ENCODE results near the gene P2RY8. TPM values are rescaled to one million over a fixed set of nuclear protein-coding genes. Genes with fewer than 3 reads are reported as not detected.

Gene P2RY8, protein sequence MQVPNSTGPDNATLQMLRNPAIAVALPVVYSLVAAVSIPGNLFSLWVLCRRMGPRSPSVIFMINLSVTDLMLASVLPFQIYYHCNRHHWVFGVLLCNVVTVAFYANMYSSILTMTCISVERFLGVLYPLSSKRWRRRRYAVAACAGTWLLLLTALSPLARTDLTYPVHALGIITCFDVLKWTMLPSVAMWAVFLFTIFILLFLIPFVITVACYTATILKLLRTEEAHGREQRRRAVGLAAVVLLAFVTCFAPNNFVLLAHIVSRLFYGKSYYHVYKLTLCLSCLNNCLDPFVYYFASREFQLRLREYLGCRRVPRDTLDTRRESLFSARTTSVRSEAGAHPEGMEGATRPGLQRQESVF
- total RNA-seq (2013; cell fraction: nucleolus; rRNA removed) = 85.1 and 89.7 TPM in 2 replicates
- total RNA-seq (2014; rRNA removed) = 34.0 and 44.7 TPM in 2 replicates
- 28.8 and 29.7 TPM in 2 replicates for total RNA-seq (2014; rRNA removed; fragmentation: Illumina TruSeq; extraction: Trizol)
- 61.3 and 61.8 TPM in 2 replicates for total RNA-seq (2021)
- 30.9 TPM for polyA plus RNA-seq (2011; ENCODE audit: low read depth)
- polyA plus RNA-seq (2011; rRNA removed) = 20.4 and 31.1 TPM in 2 replicates
- polyA plus RNA-seq (2011; cell fraction: cytosol; rRNA removed) = 41.3 and 52.8 TPM in 2 replicates
- 29.2 and 35.1 TPM in 2 replicates for polyA plus RNA-seq (2011; cell fraction: nucleus; rRNA removed)
- polyA plus RNA-seq (2012) = 41.7 and 45.3 TPM in 2 replicates
- polyA plus RNA-seq (2014; fragmentation: Illumina TruSeq; extraction: Trizol) = 27.5 and 30.5 TPM in 2 replicates
- polyA plus RNA-seq (2014; fragmentation: Nextera tagmentation; extraction: Ambion mirVana) = 1 to 10 TPM; 2.0 to 4.0 TPM
- polyA plus RNA-seq (2014; rRNA removed) = 41.8 and 49.0 TPM in 2 replicates
- polyA plus RNA-seq (2016; fragmentation: Nextera tagmentation; extraction: Ambion mirVana) = 10 to 100 TPM; 62.7 to 64.4 TPM
- 37.7 and 60.0 TPM in 2 replicates for polyA minus RNA-seq (2011; rRNA and poly(A)+ RNA removed)
- 26.7 and 36.8 TPM in 2 replicates for polyA minus RNA-seq (2011; cell fraction: cytosol; rRNA and poly(A)+ RNA removed)
- polyA minus RNA-seq (2011; cell fraction: nucleus; rRNA and poly(A)+ RNA removed) = 20.7 and 34.7 TPM in 2 replicates
- percentile 92 among the genes with signal in this experiment for Bru-seq, nascent RNA
- percentile 92 among the genes with signal in this experiment for BruChase-seq, experiment 1, labeled RNA remaining after a 6-hour chase
- percentile 89 among the genes with signal in this experiment for BruChase-seq, experiment 2, labeled RNA remaining after a 2-hour chase
- long read RNA-seq, experiment 1, full-length matches to known transcripts = 10 of 18 reads
- long read RNA-seq, experiment 1, partial matches to known transcripts = 0 of 18 reads
- long read RNA-seq, experiment 1, other reads (novel, unspliced or antisense) = 8 of 18 reads
- long read RNA-seq, experiment 2, full-length matches to known transcripts = 1 of 32 reads
- long read RNA-seq, experiment 2, partial matches to known transcripts = 0 of 32 reads
- long read RNA-seq, experiment 2, other reads (novel, unspliced or antisense) = 31 of 32 reads

DNA sequence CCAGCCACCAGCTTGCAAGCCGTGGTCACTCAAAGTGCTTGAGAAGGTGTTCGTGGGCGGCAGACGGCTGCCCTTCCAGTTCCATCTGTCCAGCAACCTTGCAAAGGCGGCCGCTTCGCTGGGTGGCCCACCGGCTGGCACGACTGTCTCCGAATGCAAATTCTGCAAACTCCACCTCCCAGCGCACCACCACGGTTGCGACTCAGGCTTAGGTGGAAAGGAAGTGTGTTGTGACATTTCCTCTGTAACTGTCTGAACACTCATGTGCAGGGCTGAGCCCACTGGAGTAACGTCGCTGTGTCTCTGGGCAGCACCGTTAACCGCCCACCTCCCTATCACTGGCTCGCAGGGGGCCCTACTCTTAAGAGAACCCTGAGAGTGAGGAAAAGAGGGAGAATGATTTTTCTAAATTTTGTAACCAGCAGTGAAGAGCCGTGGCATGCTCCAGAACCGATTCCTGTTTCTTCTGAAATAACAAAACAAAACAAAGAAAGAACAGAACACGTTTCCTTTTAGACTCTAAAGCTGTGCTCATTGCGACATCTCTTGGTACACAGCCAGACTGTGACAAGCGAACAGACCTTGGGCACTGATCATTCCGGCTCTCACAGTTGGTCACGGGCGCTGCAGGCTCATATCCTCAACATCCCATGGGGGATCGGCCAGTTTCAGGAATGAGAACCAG is at the start of gene P2RY8:
P2RY8 (minus strand) TSS at position 155 of the 685 bp plus-strand sequence. CDS start 70,627 bp downstream, outside the sequence.
- RAD21 ChIA-PET (ENCODE audit: unreplicated experiment) = no interaction called here
- TF ChIP-seq, protein P1, sequence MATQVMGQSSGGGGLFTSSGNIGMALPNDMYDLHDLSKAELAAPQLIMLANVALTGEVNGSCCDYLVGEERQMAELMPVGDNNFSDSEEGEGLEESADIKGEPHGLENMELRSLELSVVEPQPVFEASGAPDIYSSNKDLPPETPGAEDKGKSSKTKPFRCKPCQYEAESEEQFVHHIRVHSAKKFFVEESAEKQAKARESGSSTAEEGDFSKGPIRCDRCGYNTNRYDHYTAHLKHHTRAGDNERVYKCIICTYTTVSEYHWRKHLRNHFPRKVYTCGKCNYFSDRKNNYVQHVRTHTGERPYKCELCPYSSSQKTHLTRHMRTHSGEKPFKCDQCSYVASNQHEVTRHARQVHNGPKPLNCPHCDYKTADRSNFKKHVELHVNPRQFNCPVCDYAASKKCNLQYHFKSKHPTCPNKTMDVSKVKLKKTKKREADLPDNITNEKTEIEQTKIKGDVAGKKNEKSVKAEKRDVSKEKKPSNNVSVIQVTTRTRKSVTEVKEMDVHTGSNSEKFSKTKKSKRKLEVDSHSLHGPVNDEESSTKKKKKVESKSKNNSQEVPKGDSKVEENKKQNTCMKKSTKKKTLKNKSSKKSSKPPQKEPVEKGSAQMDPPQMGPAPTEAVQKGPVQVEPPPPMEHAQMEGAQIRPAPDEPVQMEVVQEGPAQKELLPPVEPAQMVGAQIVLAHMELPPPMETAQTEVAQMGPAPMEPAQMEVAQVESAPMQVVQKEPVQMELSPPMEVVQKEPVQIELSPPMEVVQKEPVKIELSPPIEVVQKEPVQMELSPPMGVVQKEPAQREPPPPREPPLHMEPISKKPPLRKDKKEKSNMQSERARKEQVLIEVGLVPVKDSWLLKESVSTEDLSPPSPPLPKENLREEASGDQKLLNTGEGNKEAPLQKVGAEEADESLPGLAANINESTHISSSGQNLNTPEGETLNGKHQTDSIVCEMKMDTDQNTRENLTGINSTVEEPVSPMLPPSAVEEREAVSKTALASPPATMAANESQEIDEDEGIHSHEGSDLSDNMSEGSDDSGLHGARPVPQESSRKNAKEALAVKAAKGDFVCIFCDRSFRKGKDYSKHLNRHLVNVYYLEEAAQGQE (IDR thresholded peaks at IDR 0.05; ENCODE audit: low read depth, low read length) = no peak
- TF ChIP-seq CREB1 (IDR thresholded peaks at IDR 0.05; ENCODE audit: low read depth) (no peak), MXI1 (IDR thresholded peaks at IDR 0.05; ENCODE audit: low read depth, low read length) (peak; percentile 76; the same call in 1 of the 2 replicates), HDGF (IDR thresholded peaks at IDR 0.05) (no peak), POLR2A (IDR thresholded peaks at IDR 0.05; ENCODE audit: low read depth, low read length) (peak; percentile 90), EZH2 (IDR thresholded peaks at IDR 0.05; ENCODE audit: borderline replicate concordance, control insufficient read depth, low read depth, low read length) (no peak), SIX5 (IDR thresholded peaks at IDR 0.05; ENCODE audit: low read depth, low read length, severe bottlenecking) (no peak), ZSCAN29 (IDR thresholded peaks at IDR 0.05) (no peak), ZBED1 (IDR thresholded peaks at IDR 0.05; ENCODE audit: borderline replicate concordance) (peak; percentile 68; the same call in 1 of the 2 replicates), POU2F2 (IDR thresholded peaks at IDR 0.05; ENCODE audit: borderline replicate concordance, low read depth, low read length) (peak; percentile 85; the same call in 2 of the 3 replicates), ZNF24 (IDR thresholded peaks at IDR 0.05) (peak; percentile 34; the same call in 1 of the 2 replicates), STAT3 (IDR thresholded peaks at IDR 0.05; ENCODE audit: low read depth, low read length) (no peak), MTA3 (IDR thresholded peaks at IDR 0.05; ENCODE audit: borderline replicate concordance, low read length) (no peak), TCF3 (IDR thresholded peaks at IDR 0.05; ENCODE audit: borderline replicate concordance, insufficient read depth, low read depth, low read length) (no peak), RAD21 (IDR thresholded peaks at IDR 0.05; ENCODE audit: insufficient read depth, low read depth, low read length) (peak; percentile 79), PAX5 (IDR thresholded peaks at IDR 0.05; ENCODE audit: borderline replicate concordance, low read depth, low read length) (peak; percentile 3; the same call in 1 of the 2 replicates), SMC3 (IDR thresholded peaks at IDR 0.05; ENCODE audit: borderline replicate concordance, low read length) (no peak; the same call in 1 of the 2 replicates)

More for the DNA sequence above, at the start of gene P2RY8:
- ChIA-PET CTCF (no interaction called here), SMC1A (ENCODE audit: uncharacterized antibody, unreplicated experiment) (no interaction called here), POLR2A (no interaction called here)
- ATAC-seq (peak; percentile 69), DNase-seq (ENCODE audit: low read depth, low spot score) (peak; percentile 75), FAIRE-seq (peak; percentile 100)
- peak within 1 kb of the TSS; percentile 78 for H3K4me2 ChIP-seq (ENCODE audit: control insufficient read depth, insufficient read depth)
- H3K27me3 ChIP-seq (replicated peaks in 1 of 2; ENCODE audit: control insufficient read depth in 2 of 2, insufficient read depth in 2 of 2, low read length in 1 of 2) = no peaks in the 10 kb centered on the region
- intact Hi-C loops (cut with micrococcal nuclease; ENCODE audit: unreplicated experiment) = loop anchor here (2.0 kb wide), 3 partner anchors 44 to 56 kb away; no protein-coding TSS in a partner anchor
- peak within 1 kb of the TSS; percentile 92 for H3K4me3 ChIP-seq
- BruUV-seq (replicated peaks) = no TSS peak
- in situ Hi-C loops (cut with MboI) = no loop called here
- peaks cover 4% of the 10 kb centered on the region; the same call in 1 of the 2 replicates for H3K4me1 ChIP-seq (ENCODE audit: control insufficient read depth, insufficient read depth, low read length)
- no peaks in the 10 kb centered on the region for H4K20me1 ChIP-seq (ENCODE audit: control insufficient read depth, insufficient read depth)
- H3K9me3 ChIP-seq (replicated peaks; ENCODE audit: control insufficient read depth, insufficient read depth, low read length) = no peaks in the 10 kb centered on the region
- H3K79me2 ChIP-seq (ENCODE audit: control insufficient read depth, insufficient read depth, low read length) = peaks cover 32% of the 10 kb centered on the region
- 1% methylated on average over 26 of the region's 27 CpGs for WGBS (ENCODE audit: insufficient coverage, insufficient replicate concordance, low lambda C conversion rate, missing lambda C conversion rate)
- H3K36me3 ChIP-seq (ENCODE audit: control insufficient read depth in 2 of 2, insufficient read depth in 2 of 2, low read length in 1 of 2) = no peaks in the 10 kb centered on the region
- H2AFZ ChIP-seq (ENCODE audit: control insufficient read depth, low read depth, low read length) = peak within 1 kb of the TSS; percentile 80
- peak within 1 kb of the TSS; percentile 94 for H3K9ac ChIP-seq (ENCODE audit: control insufficient read depth, insufficient read depth, low read length)
- peak within 1 kb of the TSS; percentile 97 for H3K27ac ChIP-seq (ENCODE audit: control insufficient read depth, insufficient read depth)
